Mesothelial cell of epicardium (in vitro differentiated cells): ENCODE measurements around the gene RABL2A. TPM values are rescaled to one million over a fixed set of nuclear protein-coding genes. Genes with fewer than 3 reads are reported as not detected.
"Not testable (repeated sequence)": the region's sequence is repeated elsewhere in the genome, so short reads cannot be mapped to it uniquely, and the experiment has no call there.

Experiments
- DNase-seq, 2 experiments: peaks; one replicate each; pipeline ENCODE4 v3.0.0; 2021; ENCODE audit warnings: low spot score in 2 of 2; ENCODE audit not compliant: unreplicated experiment in 2 of 2
- H3K27ac Mint-ChIP-seq: 2 replicates; pipeline ENCODE4 v1.8.0; 2021; ENCODE audit warnings: mixed read lengths
- H3K27me3 Mint-ChIP-seq: 2 replicates; pipeline ENCODE4 v1.8.0; 2021; ENCODE audit warnings: low read depth, mixed read lengths
- H3K36me3 Mint-ChIP-seq: 2 replicates; pipeline ENCODE4 v1.8.0; 2021; ENCODE audit warnings: mixed read lengths
- H3K4me1 Mint-ChIP-seq: 2 replicates; pipeline ENCODE4 v1.8.0; 2021; ENCODE audit warnings: mixed read lengths
- H3K4me3 Mint-ChIP-seq: 2 replicates; pipeline ENCODE4 v1.8.0; 2021; ENCODE audit warnings: mild to moderate bottlenecking, moderate library complexity, mixed read lengths
- H3K9me3 Mint-ChIP-seq: 2 replicates; pipeline ENCODE4 v1.8.0; 2021; ENCODE audit warnings: mixed read lengths
- total RNA-seq: library from RNA; stranded (reverse); gene quantifications from 3 replicates; pipeline ENCODE4 v1.2.1, GENCODE V29; 2021
- TF ChIP-seq, protein P1 (sequence below): fragments of 200-600 bp; sonication (generic); IDR thresholded peaks from one replicate; pipeline ENCODE4 v1.5.0; 2021; ENCODE audit warnings: antibody characterized with exemption; ENCODE audit not compliant: unreplicated experiment

The RABL2A gene
- total RNA-seq, 1 donor from 2014 or later, result 44.2 TPM

DNA sequence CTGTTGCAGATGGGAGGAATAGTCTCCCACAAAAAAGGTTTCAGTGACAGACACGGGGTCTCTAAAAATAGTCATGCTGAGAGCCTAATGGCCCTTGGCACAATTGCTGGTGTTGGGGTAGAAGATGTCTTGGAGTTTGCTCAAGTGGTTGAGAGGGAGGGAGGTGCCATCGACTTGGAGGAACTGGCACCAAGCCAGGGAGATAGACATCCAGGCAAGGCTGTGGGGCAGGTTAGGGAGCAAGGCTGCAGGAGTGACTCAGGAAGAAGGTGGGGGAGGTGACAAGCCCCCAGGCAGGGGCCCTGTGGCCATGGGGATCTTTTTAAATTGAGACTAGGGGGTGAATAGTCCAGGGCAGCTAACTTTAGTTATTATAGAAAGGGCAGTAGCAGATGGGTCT is 27.9 kb upstream of the RABL2A start:
- H3K36me3 Mint-ChIP-seq, H3K27ac Mint-ChIP-seq, H3K9me3 Mint-ChIP-seq, H3K4me1 Mint-ChIP-seq, H3K27me3 Mint-ChIP-seq, H3K4me3 Mint-ChIP-seq, DNase-seq: not testable (repeated sequence)

DNA sequence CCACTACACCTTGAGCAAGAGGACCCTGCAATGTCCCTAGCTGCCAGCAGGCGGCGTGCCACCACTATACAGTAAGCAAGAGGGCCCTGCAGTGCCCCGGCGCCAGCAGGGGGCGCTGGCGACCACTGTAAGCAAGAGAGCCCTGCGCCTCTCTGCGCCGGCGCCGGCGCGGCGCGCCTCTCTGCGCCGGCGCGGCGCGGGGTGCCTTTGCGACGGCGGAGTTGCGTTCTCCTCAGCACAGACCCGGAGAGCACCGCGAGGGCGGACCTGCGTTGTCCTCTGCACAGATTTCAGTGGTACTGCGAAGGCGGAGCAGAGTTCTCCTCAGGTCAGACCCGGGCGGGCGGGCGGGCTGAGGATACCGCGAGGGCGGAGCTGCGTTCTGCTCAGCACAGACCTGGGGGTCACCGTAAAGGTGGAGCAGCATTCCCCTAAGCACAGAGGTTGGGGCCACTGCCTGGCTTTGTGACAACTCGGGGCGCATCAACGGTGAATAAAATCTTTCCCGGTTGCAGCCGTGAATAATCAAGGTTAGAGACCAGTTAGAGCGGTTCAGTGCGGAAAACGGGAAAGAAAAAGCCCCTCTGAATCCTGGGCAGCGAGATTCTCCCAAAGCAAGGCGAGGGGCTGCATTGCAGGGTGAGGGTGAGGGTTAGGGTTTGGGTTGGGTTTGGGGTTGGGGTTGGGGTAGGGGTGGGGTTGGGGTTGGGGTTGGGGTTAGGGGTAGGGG is 24.9 kb upstream of the RABL2A start:
- H3K4me3 Mint-ChIP-seq, H3K4me1 Mint-ChIP-seq, H3K27me3 Mint-ChIP-seq, DNase-seq, H3K36me3 Mint-ChIP-seq, H3K9me3 Mint-ChIP-seq, H3K27ac Mint-ChIP-seq: not testable (repeated sequence)
- TF ChIP-seq, protein P1, sequence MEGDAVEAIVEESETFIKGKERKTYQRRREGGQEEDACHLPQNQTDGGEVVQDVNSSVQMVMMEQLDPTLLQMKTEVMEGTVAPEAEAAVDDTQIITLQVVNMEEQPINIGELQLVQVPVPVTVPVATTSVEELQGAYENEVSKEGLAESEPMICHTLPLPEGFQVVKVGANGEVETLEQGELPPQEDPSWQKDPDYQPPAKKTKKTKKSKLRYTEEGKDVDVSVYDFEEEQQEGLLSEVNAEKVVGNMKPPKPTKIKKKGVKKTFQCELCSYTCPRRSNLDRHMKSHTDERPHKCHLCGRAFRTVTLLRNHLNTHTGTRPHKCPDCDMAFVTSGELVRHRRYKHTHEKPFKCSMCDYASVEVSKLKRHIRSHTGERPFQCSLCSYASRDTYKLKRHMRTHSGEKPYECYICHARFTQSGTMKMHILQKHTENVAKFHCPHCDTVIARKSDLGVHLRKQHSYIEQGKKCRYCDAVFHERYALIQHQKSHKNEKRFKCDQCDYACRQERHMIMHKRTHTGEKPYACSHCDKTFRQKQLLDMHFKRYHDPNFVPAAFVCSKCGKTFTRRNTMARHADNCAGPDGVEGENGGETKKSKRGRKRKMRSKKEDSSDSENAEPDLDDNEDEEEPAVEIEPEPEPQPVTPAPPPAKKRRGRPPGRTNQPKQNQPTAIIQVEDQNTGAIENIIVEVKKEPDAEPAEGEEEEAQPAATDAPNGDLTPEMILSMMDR, result peak; percentile 25

DNA sequence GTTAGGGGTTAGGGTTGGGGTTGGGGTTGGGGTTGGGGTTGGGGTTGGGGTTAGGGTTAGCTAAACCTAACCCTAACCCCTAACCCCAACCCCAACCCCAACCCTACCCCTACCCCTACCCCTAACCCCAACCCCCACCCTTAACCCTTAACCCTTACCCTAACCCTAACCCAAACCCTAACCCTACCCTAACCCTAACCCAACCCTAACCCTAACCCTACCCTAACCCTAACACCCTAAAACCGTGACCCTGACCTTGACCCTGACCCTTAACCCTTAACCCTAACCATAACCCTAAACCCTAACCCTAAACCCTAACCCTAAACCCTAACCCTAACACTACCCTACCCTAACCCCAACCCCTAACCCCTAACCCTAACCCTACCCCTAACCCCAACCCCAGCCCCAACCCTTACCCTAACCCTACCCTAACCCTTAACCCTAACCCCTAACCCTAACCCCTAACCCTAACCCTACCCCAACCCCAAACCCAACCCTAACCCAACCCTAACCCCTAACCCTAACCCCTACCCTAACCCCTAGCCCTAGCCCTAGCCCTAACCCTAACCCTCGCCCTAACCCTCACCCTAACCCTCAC is 24.1 kb upstream of the RABL2A start:
- TF ChIP-seq, protein P1, result no peak
- H3K4me3 Mint-ChIP-seq, result peak overlapping the region; percentile 92
- H3K27me3 Mint-ChIP-seq, result no peaks in the 10 kb centered on the region
- peak overlapping the region; percentile 96 for H3K27ac Mint-ChIP-seq
- peaks cover 7% of the 10 kb centered on the region for H3K4me1 Mint-ChIP-seq
- H3K9me3 Mint-ChIP-seq, result no peaks in the 10 kb centered on the region
- no peak for DNase-seq
- no peaks in the 10 kb centered on the region for H3K36me3 Mint-ChIP-seq

DNA sequence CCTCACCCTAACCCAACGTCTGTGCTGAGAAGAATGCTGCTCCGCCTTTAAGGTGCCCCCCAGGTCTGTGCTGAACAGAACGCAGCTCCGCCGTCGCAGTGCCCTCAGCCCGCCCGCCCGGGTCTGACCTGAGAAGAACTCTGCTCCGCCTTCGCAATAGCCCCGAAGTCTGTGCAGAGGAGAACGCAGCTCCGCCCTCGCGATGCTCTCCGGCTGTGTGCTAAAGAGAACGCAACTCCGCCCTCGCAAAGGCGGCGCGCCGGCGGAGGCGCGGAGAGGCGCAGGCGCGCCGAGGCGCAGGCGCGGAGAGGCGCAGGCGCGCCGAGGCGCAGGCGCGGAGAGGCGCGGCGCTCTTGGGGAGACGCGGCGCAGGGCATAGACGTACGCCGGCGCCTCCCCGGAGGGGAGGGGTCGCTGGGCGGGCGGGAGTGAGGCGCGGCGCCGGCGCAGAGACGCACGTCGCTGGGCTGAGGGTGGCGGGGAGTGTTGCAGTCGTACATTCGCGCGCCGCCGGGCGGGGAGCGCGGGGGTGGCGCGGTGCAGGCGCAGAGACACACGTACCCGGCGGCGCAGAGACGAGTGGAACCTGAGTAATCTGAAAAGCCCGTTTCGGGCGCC is 23.5 kb upstream of the RABL2A start:
- H3K4me1 Mint-ChIP-seq, H3K9me3 Mint-ChIP-seq, H3K36me3 Mint-ChIP-seq, H3K27me3 Mint-ChIP-seq: not testable (repeated sequence)
- Mint-ChIP-seq H3K4me3 (peak overlapping the region; percentile 92), H3K27ac (peak overlapping the region; percentile 97)
- peak; percentile 73 to 85 for DNase-seq

DNA sequence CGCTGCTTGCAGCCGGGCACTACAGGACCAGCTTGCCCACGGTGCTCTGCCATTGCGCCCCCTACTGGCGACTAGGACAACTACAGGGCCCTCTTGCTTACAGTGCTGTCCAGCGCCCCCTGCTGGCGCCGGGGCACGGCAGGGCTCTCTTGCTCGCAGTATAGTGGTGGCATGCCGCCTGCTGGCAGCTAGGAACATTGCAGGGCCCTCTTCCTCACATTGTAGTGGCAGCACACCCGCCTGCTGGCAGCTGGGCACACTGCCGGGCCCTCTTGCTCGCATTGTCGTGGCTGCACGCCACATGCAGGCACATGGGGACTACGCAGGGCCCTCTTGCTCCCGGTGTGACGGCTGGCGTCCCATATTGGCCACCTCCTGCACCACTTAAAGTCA is 23.0 kb upstream of the RABL2A start:
- H3K36me3 Mint-ChIP-seq, H3K4me1 Mint-ChIP-seq, H3K27me3 Mint-ChIP-seq, H3K9me3 Mint-ChIP-seq: not testable (repeated sequence)
- peak; percentile 72 to 93 for DNase-seq
- peak overlapping the region; percentile 92 for H3K4me3 Mint-ChIP-seq
- TF ChIP-seq, protein P1, result peak; percentile 98
- H3K27ac Mint-ChIP-seq, result peak overlapping the region; percentile 97

DNA sequence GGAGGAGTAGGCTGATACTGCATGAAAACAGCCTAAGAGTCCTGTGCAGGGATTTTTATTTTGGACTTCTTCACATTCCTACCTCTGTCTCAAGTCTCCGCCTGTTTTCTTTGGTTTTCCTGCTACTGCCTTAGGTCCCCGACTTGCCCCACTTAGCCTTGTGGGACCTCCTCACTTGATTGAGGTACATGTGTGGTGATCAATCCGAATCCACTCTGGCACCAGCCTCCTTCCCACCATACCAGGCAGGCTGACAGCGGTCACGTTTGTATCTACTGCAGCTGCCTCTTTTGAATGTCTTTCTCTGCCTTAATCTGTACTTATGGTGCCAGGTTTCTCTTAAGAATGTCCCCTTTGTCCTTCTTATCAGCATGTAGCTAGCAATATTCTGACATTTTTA is 22.4 kb upstream of the RABL2A start:
- H3K4me1 Mint-ChIP-seq, H3K9me3 Mint-ChIP-seq, H3K27me3 Mint-ChIP-seq, DNase-seq, H3K36me3 Mint-ChIP-seq: not testable (repeated sequence)
- peak overlapping the region; percentile 92 for H3K4me3 Mint-ChIP-seq
- peak overlapping the region; percentile 97 for H3K27ac Mint-ChIP-seq

DNA sequence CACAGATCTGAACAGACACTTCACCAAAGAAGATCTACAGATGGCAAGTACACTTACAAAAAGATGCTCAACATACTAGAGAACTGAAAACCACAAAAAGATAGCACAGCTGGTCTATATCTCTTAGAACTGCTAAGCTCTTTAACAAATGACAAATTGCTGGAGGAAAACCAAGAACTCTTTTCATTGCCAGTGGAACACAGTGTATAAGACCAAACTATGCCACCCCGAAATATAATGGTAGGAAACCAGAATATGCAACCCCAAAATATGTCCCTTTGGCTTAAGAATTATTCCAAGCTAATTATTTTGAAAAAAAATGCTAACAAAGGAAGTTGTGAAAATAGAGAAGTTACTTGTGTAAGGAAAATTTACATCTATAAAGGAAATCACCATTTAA is 21.0 kb upstream of the RABL2A start:
- not testable (repeated sequence) for H3K9me3 Mint-ChIP-seq, DNase-seq

DNA sequence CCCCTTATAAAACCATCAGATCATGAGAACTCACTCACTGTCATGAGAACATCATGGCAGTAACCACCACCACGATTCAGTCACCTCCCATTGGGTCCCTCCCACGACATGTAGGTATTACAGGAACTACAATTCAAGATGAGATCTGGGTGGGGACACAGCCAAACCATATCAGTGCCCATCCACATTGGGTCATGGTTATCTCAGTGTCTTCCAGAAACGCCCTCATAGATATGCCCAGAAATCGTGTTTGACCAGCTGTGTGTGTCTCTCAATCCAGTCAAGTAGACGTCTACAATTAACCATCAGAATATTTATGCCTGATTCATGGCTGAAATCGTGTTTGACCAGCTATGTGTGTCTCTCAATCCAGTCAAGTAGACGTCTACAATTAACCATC is 17.2 kb upstream of the RABL2A start:
- H3K4me1 Mint-ChIP-seq, DNase-seq, H3K27me3 Mint-ChIP-seq, H3K36me3 Mint-ChIP-seq, H3K4me3 Mint-ChIP-seq, H3K27ac Mint-ChIP-seq, H3K9me3 Mint-ChIP-seq: not testable (repeated sequence)

More for the DNA sequence above, 21.0 kb upstream of the RABL2A start:
- H3K27ac Mint-ChIP-seq, H3K27me3 Mint-ChIP-seq, H3K4me1 Mint-ChIP-seq, H3K36me3 Mint-ChIP-seq, H3K4me3 Mint-ChIP-seq: not testable (repeated sequence)

DNA sequence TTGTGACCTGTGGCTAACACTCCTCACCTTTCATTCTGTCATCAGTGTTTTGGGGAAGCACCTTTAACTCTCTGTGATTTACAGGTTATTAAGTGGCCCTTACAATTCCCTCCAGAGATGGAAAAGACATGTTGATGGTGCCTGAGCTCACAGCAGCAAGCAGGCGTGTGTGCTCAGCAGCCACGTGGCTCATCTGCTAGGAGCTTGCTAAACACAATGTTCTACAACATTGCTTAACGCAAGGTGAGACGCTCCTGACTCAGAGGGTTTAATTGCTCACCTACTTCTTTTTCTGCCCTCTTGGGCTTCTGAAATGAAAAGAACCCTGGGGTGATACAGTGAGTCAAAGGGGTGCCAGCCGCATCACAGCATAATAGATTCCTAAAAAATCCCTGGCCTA is 6.1 kb upstream of the RABL2A start:
- H3K27ac Mint-ChIP-seq, H3K27me3 Mint-ChIP-seq, H3K36me3 Mint-ChIP-seq, H3K9me3 Mint-ChIP-seq, H3K4me1 Mint-ChIP-seq, H3K4me3 Mint-ChIP-seq, DNase-seq: not testable (repeated sequence)

DNA sequence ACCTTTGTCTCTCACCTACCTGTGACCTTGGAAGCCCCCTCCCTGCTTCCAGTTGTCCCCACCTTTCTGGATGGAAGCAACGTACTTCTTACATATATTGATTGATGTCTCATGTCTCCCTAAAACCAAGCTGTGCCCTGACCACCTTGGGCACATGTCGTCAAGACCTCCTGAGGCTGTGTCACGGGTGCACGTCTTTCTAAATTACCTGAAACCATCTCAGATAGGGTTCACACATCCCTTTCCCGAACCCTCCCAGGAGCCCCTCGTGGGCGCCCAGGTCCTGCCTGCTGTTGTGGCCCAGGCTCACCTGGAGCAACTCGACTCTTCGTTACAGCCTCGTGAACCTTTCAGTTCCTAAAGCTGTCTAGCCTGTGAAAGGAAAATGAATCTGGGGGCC is 1.2 kb upstream of the RABL2A start:
- H3K9me3 Mint-ChIP-seq, H3K36me3 Mint-ChIP-seq, H3K4me1 Mint-ChIP-seq, DNase-seq, H3K27ac Mint-ChIP-seq, H3K27me3 Mint-ChIP-seq: not testable (repeated sequence)
- H3K4me3 Mint-ChIP-seq, result peak overlapping the region; percentile 15

DNA sequence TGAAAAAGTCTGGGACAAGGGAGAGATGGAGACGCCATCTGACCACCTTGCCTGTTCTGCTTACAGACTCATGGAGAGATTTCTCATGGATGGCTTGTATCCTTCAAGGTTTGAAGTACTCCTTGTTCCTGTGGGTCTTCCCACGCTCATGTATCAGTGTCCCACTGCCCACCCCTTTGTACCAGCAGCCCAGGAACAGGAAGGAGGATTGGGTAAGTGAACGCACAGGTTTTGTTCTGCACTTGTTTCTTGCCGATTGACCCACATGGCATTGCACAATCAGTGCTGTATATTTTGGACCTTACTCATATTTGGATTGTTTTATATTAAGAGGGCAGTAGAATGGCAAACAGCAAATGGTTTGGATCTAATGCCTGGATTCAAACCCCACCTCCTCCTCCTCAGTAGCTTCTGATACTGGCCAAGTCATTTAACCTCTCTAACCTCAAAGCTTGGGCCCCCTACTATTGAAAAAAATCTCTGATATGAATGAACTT is 5.8 kb downstream of the RABL2A start:
- not testable (repeated sequence) for H3K9me3 Mint-ChIP-seq, H3K4me1 Mint-ChIP-seq, DNase-seq, H3K36me3 Mint-ChIP-seq, H3K4me3 Mint-ChIP-seq, H3K27ac Mint-ChIP-seq, H3K27me3 Mint-ChIP-seq
